MM.1S (cell line): ENCODE measurements around the gene NSUN7.
A peak's percentile ranks its signal among the peaks of the same experiment; 100 is the strongest.

Source experiments
- DNase-seq: peaks from one replicate; pipeline ENCODE4 v3.0.0-alpha.2; 2015
- H2AFZ ChIP-seq: fragments of 300-600 bp; sonication (generic); 2 replicates; pipeline ENCODE4 v1.6.0; 2016; ENCODE audit warnings: antibody characterized with exemption, low read length
- H3F3A ChIP-seq: fragments of 300-600 bp; sonication (generic); 2 replicates; pipeline ENCODE4 v1.6.1; 2016; ENCODE audit warnings: mild to moderate bottlenecking, antibody characterized with exemption, low read length, moderate library complexity, mixed read lengths; ENCODE audit not compliant: insufficient read depth
- H3K27ac ChIP-seq: fragments of 300-600 bp; sonication (generic); 2 replicates; pipeline ENCODE4 v1.5.1; 2016; ENCODE audit warnings: mild to moderate bottlenecking, low read length
- H3K27me3 ChIP-seq: fragments of 300-600 bp; sonication (generic); replicated peaks from 2 replicates; pipeline ENCODE4 v1.6.0; 2016; ENCODE audit warnings: low read length; ENCODE audit not compliant: insufficient read depth
- H3K36me3 ChIP-seq: fragments of 300-600 bp; sonication (generic); replicated peaks from 2 replicates; pipeline ENCODE4 v1.6.1; 2016; ENCODE audit warnings: mild to moderate bottlenecking, low read length, mixed read lengths; ENCODE audit not compliant: insufficient read depth
- H3K4me1 ChIP-seq: fragments of 300-600 bp; sonication (generic); 2 replicates; pipeline ENCODE4 v1.6.1; 2016; ENCODE audit warnings: low read length, mixed read lengths
- H3K4me2 ChIP-seq: fragments of 300-600 bp; sonication (generic); 2 replicates; pipeline ENCODE4 v1.6.0; 2016; ENCODE audit warnings: low read depth, low read length
- H3K4me3 ChIP-seq: fragments of 300-600 bp; sonication (generic); 2 replicates; pipeline ENCODE4 v1.5.1; 2016; ENCODE audit warnings: low read length, mixed read lengths
- H3K79me2 ChIP-seq: fragments of 300-600 bp; sonication (generic); 2 replicates; pipeline ENCODE4 v1.6.1; 2016; ENCODE audit warnings: mixed run types, low read length, mixed read lengths
- H3K9ac ChIP-seq: fragments of 300-600 bp; sonication (generic); 2 replicates; pipeline ENCODE4 v1.6.1; 2016; ENCODE audit warnings: low read length, mixed read lengths
- H3K9me2 ChIP-seq: fragments of 300-600 bp; sonication (generic); replicated peaks from 2 replicates; pipeline ENCODE4 v1.6.1; 2016; ENCODE audit warnings: mild to moderate bottlenecking, low read length, mixed read lengths; ENCODE audit not compliant: insufficient read depth
- H3K9me3 ChIP-seq: fragments of 300-600 bp; sonication (generic); replicated peaks from 2 replicates; pipeline ENCODE4 v1.6.1; 2016; ENCODE audit warnings: mild to moderate bottlenecking, low read length, mixed read lengths; ENCODE audit not compliant: insufficient read depth
- H4K20me1 ChIP-seq: fragments of 300-600 bp; sonication (generic); 2 replicates; pipeline ENCODE4 v1.6.1; 2016; ENCODE audit warnings: mild to moderate bottlenecking, low read length, moderate library complexity, mixed read lengths; ENCODE audit not compliant: insufficient read depth
- EZH2 ChIP-seq: fragments of 300-600 bp; sonication (generic); optimal IDR thresholded peaks from 2 replicates; pipeline ENCODE3; 2017; ENCODE audit warnings: low read depth, mild to moderate bottlenecking, antibody characterized with exemption, low read length, mixed read lengths
- EZH2phosphoT487 ChIP-seq: fragments of 300-600 bp; sonication (generic); IDR thresholded peaks from 2 replicates; pipeline ENCODE4 v1.6.1; 2018; ENCODE audit warnings: antibody characterized with exemption, low read length
- TF ChIP-seq, protein P1 (sequence below): fragments of 300-600 bp; sonication (generic); IDR thresholded peaks from 2 replicates; pipeline ENCODE4 v1.5.1; 2016; ENCODE audit warnings: antibody characterized with exemption, low read length, mixed read lengths

NSUN7 gene

DNA sequence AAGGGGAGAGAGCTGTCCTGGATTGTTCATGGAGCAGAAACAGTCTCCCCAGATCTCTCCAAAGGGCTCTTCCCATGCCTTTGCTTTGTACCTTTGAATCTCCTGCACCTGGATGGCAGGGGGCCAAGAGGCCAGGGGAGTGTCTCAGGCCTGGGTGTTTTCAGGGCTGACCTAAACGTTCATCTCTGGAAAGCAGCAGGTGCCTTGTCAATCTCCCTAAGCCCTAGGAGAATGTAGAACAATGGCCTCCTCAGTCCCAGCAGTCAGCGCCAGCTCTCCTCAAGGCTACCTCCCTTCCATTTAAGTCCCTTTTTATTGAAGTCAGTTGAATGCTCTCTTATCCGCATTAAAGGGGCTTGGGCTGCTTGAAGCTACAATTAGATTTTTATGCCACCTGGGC lies 31.2 kb upstream of the NSUN7 start:
- Histone ChIP-seq H3K4me3 (no peak overlapping the region), H3K9ac (peak overlapping the region; percentile 8; the same call in 1 of the 2 replicates), H2AFZ (peak overlapping the region; percentile 57), H3K9me2 (no peaks in the 10 kb centered on the region), H3K27me3 (no peaks in the 10 kb centered on the region), H3K27ac (no peak overlapping the region), H3K36me3 (no peaks in the 10 kb centered on the region), H3F3A (no peaks in the 10 kb centered on the region), H3K4me2 (peak overlapping the region; percentile 29; the same call in 1 of the 2 replicates), H3K9me3 (no peaks in the 10 kb centered on the region), H3K79me2 (no peaks in the 10 kb centered on the region), H3K4me1 (peaks cover 9% of the 10 kb centered on the region), H4K20me1 (no peaks in the 10 kb centered on the region)
- DNase-seq: peak; percentile 32
- no peak for TF ChIP-seq EZH2
- TF ChIP-seq EZH2phosphoT487: no peak
- TF ChIP-seq, protein P1, sequence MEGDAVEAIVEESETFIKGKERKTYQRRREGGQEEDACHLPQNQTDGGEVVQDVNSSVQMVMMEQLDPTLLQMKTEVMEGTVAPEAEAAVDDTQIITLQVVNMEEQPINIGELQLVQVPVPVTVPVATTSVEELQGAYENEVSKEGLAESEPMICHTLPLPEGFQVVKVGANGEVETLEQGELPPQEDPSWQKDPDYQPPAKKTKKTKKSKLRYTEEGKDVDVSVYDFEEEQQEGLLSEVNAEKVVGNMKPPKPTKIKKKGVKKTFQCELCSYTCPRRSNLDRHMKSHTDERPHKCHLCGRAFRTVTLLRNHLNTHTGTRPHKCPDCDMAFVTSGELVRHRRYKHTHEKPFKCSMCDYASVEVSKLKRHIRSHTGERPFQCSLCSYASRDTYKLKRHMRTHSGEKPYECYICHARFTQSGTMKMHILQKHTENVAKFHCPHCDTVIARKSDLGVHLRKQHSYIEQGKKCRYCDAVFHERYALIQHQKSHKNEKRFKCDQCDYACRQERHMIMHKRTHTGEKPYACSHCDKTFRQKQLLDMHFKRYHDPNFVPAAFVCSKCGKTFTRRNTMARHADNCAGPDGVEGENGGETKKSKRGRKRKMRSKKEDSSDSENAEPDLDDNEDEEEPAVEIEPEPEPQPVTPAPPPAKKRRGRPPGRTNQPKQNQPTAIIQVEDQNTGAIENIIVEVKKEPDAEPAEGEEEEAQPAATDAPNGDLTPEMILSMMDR: no peak

DNA sequence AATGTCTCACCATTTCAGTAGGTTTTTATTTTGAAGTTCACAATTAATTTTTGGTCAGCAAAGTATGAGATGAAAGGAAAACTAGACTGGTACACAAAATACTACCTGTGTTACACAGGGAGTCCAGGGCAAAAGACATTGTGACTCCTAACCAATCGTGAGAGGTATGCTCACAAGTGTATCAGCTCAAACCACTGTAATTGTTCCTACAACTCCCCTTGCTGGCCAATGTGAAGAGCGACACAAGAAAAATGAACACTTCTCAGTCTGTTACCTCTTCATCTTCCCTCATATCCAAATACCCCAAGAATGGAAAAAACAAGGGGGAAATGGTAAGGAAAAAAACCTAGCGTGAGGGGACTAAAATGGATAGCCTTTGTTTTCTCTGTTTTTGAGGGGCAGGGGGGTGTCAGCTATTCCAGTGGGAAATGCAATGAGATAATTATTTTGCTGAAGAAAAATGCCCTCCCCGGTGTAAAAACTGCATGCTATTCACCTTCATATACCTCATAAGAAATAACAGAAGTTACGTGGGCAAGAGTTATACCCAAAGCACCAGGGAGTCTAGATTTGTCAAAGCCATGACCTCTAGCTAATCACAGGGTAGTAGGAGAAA lies 30.6 kb upstream of the NSUN7 start:
- peak; percentile 86 for DNase-seq
- TF ChIP-seq EZH2: no peak
- TF ChIP-seq, protein P1: peak; percentile 78
- Histone ChIP-seq H3K4me3 (no peak overlapping the region), H4K20me1 (no peaks in the 10 kb centered on the region), H3K4me2 (peak overlapping the region; percentile 29; the same call in 1 of the 2 replicates), H3K27ac (no peak overlapping the region), H3K36me3 (no peaks in the 10 kb centered on the region), H3K27me3 (no peaks in the 10 kb centered on the region), H3K9me2 (no peaks in the 10 kb centered on the region), H3K4me1 (peaks cover 9% of the 10 kb centered on the region), H3F3A (no peaks in the 10 kb centered on the region), H3K9me3 (no peaks in the 10 kb centered on the region), H3K79me2 (no peaks in the 10 kb centered on the region), H2AFZ (peak overlapping the region; percentile 57), H3K9ac (peak overlapping the region; percentile 8; the same call in 1 of the 2 replicates)

GRCh38 chr4:40720351-40720750 lies 29.4 kb upstream of the NSUN7 start:
- H3K4me3 ChIP-seq: no peak overlapping the region
- H3K9me3 ChIP-seq: no peaks in the 10 kb centered on the region
- no peaks in the 10 kb centered on the region for H3F3A ChIP-seq
- no peaks in the 10 kb centered on the region for H3K27me3 ChIP-seq
- H3K27ac ChIP-seq: no peak overlapping the region
- H3K9me2 ChIP-seq: no peaks in the 10 kb centered on the region
- TF ChIP-seq EZH2phosphoT487: no peak
- TF ChIP-seq, protein P1: no peak
- no peak for TF ChIP-seq EZH2
- peaks cover 9% of the 10 kb centered on the region for H3K4me1 ChIP-seq
- H3K79me2 ChIP-seq: no peaks in the 10 kb centered on the region
- H3K9ac ChIP-seq: no peak overlapping the region
- no peaks in the 10 kb centered on the region for H4K20me1 ChIP-seq
- H3K4me2 ChIP-seq: no peak overlapping the region
- no peak overlapping the region for H2AFZ ChIP-seq
- DNase-seq: no peak
- no peaks in the 10 kb centered on the region for H3K36me3 ChIP-seq
